Astrocyte of the cerebellum (primary cell): ENCODE data around the gene ACSL4.
A peak's percentile ranks its signal among the peaks of the same experiment; 100 is the strongest.

Experiments used
- DNase-seq: peaks from one replicate; pipeline ENCODE4 v3.0.0-alpha.2; 2011; ENCODE audit warnings: low read depth
- H3K4me3 ChIP-seq: 2 replicates; pipeline ENCODE4 v1.5.1; 2011; ENCODE audit warnings: mild to moderate bottlenecking, low read depth, low read length, moderate library complexity
- in situ Hi-C: cut with HindIII; loops from 2 replicates; pipeline ENCODE4 v1.10.0; 2017; ENCODE audit warnings: low sequenced_read_pairs
- TF ChIP-seq, protein P1 (sequence below): IDR thresholded peaks from 2 replicates; pipeline ENCODE4 v1.5.1; 2012; ENCODE audit warnings: low read length, low read depth, moderate library complexity, mild to moderate bottlenecking; ENCODE audit errors: missing control alignments

ACSL4 gene

DNA sequence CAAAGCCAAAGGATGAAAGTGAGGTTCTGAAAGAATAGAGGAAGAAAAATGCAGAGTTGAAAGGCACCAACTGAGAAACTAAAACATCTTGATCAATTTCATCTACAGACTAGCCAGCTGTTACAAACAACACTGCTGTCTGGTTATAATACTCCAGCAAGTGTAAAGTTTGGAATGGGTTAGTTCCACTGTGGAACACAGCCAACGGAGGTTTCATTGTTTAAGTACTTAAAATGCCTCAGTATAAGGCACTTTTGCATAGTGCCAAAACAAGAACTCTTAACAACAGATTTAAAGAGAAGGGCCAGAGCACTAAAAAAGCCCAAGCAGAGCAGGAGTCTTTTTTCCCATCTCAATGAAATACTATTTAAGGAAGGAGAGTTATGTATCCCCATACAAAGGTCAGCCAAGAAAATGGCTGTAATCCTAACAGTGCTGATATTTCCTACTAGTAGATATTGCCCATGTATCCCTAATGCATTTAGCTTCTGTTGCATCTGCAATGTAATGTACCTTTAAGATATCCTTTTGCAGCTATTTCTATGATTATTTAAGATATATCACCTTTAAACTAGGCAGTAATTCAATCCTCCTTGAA, 16.5 kb downstream of the ACSL4 start:
- peak; percentile 9 for DNase-seq
- in situ Hi-C loops = loop anchor here (10.0 kb wide), 1 partner anchor 168 kb away; no protein-coding TSS in a partner anchor
- TF ChIP-seq, protein P1, sequence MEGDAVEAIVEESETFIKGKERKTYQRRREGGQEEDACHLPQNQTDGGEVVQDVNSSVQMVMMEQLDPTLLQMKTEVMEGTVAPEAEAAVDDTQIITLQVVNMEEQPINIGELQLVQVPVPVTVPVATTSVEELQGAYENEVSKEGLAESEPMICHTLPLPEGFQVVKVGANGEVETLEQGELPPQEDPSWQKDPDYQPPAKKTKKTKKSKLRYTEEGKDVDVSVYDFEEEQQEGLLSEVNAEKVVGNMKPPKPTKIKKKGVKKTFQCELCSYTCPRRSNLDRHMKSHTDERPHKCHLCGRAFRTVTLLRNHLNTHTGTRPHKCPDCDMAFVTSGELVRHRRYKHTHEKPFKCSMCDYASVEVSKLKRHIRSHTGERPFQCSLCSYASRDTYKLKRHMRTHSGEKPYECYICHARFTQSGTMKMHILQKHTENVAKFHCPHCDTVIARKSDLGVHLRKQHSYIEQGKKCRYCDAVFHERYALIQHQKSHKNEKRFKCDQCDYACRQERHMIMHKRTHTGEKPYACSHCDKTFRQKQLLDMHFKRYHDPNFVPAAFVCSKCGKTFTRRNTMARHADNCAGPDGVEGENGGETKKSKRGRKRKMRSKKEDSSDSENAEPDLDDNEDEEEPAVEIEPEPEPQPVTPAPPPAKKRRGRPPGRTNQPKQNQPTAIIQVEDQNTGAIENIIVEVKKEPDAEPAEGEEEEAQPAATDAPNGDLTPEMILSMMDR = no peak
- H3K4me3 ChIP-seq = no peak overlapping the region

- H3K4me3 ChIP-seq = no peak overlapping the region
- in situ Hi-C loops = loop anchor here (10.0 kb wide), 1 partner anchor 170 kb away; no protein-coding TSS in a partner anchor
- TF ChIP-seq, protein P1 = no peak
- DNase-seq = peak; percentile 33
These were observed 18.6 kb downstream of the ACSL4 start for GRCh38 chrX:109714340-109714958.

GRCh38 chrX:109710181-109710580, 22.9 kb downstream of the ACSL4 start:
- H3K4me3 ChIP-seq = no peak overlapping the region
- no peak for DNase-seq
- TF ChIP-seq, protein P1 = no peak
- in situ Hi-C loops = loop anchor here (10.0 kb wide), 1 partner anchor 175 kb away; no protein-coding TSS in a partner anchor

DNA sequence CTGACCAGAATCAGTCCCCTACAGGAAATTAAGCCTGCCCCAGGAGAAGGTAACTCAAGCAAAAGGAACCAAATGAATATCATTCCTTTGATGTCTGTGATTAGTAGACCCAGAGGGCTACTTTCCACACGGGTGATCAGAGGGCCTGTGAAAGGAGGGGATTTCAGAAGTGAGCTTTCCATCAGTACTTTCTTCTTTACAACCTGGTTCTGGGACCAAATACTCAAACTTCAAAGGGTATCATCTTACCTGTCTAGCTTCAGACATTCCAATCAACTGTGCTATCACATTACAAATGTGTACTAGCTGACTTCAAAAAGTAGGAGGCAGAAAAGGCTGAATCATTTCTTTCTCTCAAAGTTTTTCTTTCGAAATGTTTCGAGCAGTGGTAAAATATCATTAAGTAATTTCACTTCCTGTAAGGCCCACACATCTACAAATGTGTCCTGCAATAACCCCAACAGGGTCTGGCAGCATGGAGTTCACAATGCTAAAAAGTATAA, 23.9 kb downstream of the ACSL4 start:
- TF ChIP-seq, protein P1 = no peak
- peak; percentile 18 for DNase-seq
- in situ Hi-C loops = no loop called here
- H3K4me3 ChIP-seq = no peak overlapping the region

DNA sequence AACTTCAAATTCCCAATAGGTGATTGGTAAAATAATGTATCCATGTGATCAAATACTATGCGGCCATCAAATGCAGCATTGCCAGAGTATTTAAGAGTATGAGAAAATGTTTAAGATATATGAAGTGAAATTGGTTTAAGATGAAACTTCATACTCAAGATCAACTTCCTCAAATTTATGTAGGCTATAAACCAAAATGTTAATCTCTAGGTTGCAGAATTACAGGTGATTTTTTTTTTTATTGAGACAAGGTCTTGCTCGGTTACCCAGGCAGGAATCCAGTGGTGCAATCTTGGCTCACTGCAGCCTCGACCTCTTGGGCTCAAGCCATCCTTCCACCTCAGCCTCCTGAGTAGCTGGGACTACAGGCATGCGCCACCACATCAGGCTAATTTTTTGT, 25.3 kb downstream of the ACSL4 start:
- in situ Hi-C loops = no loop called here
- H3K4me3 ChIP-seq = no peak overlapping the region
- TF ChIP-seq, protein P1 = no peak
- no peak for DNase-seq

- no peak for DNase-seq
- H3K4me3 ChIP-seq = no peak overlapping the region
- in situ Hi-C loops = no loop called here
- TF ChIP-seq, protein P1 = no peak
These were observed 25.7 kb downstream of the ACSL4 start for GRCh38 chrX:109707319-109707718.
